GM18520 (cell line): ENCODE data around the gene HNF1B.

Experiments
- ATAC-seq: cut with Tn5 transposase; IDR thresholded peaks from one replicate; pipeline ENCODE4 v1.9.1; 2021; ENCODE audit not compliant: unreplicated experiment

HNF1B gene

DNA sequence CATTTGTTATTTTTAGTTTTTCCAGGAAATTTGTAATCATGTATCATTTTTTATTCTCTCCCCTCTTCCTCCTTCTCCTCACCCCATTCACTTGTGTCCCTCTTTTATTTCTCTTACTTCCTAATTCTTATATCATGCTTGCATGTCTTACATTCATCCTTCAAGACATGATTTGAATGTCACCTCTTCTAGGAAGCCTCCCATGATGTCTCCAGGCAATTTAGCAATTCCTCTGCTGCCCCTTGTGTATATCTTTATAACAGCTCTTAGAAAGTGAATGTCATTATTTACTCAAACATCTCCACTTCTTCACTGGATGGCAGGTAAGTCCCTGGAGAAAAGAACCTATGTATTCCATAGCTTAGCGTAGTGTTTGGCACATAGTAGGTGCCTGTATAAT is 7.8 kb downstream of the HNF1B start:
- no peak for ATAC-seq

DNA sequence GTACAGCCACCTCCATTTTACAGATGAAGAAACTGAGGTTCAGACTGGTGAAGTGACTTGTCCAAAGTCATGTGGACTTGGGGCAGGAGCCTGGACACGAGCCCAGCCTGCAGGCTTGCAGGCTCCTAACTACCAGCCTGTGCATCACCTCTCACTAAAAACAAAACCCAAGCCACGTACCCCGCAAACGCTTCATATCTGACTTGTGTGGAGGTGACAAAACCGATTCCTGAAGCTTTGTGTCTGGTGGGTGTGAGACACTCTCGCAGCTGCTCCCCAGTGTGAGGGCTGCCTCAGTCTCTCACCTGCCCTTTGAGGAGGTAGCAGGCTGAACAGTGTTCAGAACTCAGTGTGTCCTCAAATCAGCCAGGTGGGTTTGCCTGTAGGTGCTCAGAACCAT is 8.4 kb downstream of the HNF1B start:
- no peak for ATAC-seq

- ATAC-seq = no peak
Observed at GRCh38 chr17:37735165-37735564, 9.7 kb downstream of the HNF1B start.

- ATAC-seq = no peak
Observed at GRCh38 chr17:37732316-37732715, 12.5 kb downstream of the HNF1B start.

DNA sequence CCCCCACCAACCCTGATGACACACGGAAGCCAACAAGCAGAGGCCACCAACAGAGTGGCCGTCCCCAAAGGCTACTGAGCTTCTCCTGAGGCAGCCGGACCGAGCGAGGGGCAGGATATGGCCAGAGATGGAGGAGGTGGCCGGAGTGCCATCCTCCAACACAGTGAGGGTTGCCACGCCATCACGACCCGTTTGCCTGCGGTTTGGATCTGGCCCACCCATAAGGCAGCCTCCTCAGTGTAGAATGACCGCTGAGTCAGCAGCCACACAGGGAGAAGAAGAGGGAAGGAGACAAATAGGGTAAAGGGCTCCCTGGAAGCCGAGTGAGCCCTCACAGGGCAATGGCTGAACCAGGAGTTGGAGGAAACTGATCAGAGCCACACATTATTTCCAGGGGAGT is 13.8 kb downstream of the HNF1B start:
- ATAC-seq = no peak

DNA sequence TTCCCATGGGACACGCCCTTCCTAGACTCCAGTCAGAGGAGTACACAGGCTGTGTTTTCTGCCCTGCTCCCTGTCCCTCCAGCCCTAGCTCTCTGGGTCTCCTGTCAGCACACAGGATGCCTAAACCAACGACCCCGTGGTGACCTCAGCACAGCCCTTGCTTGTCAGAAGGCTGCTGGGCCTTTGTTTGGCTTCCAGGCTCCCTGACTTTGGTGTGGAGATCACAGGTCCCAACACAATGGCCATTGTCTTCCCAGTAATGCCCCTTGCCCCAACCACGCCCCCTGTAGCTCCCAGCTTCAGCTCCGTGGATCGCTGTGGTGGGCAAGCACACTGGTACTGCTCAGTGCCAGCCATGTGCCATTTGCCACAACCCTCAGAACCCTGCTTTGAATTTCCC is 15.0 kb downstream of the HNF1B start:
- no peak for ATAC-seq

DNA sequence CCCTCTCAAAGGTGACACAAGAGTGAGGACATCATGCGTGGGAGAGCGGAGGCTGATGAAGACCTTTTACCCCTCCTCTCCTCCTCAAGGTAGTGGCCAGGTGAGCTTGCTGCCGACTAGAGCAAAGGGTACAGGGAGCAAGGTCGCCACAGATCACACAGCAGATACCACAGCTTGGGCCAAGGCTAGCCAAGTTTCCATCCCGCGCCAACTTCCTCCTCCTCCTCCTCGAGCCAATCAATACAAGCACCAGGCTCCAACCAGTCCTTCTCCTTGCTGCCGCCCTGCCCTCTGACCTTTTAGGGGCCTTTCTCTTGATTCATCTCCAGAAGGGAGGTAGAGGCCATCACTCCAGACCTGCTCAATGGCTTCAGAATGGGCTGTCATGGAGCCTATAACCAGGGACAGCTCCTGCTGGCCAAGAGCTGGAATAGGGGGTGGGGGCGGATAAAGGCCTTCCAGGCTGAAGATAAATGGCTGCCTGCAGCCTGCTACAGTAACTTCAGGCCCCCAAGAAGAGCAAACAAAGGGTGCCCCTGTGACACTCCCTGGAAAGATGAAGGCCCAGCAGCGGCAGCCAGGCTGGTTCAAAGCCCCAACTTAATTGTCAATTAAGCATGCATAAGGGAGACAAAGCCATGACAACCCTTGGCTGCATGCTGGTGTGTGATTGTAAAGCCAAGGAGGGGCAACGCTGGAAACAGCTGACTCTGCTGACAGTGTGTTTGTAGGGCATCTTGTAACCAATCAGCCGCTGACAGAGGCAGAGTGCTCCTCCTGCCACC is 17.8 kb downstream of the HNF1B start:
- no peak for ATAC-seq

DNA sequence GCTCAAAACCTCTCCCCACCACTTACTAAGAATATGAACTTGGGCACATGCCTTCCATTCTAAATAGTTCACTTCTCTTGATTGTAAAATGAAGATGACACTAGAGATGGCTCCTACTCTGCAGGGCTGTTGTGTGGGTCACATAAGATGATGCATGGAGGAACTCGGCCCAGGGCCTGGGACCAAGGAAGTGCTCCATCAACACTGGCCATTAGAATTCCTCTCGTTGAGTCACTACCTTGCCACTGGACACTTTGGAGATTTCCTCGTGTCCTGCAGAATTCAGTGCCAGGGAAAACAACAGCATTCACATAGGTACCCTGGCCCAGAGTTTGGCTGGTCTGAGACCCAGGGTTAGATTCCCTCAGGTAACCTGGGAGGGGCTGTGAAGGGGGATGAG is 18.6 kb downstream of the HNF1B start:
- no peak for ATAC-seq

GRCh38 chr17:37725601-37726146 is 19.2 kb downstream of the HNF1B start:
- no peak for ATAC-seq

- ATAC-seq = no peak
Observed at GRCh38 chr17:37725021-37725595, 19.8 kb downstream of the HNF1B start.

GRCh38 chr17:37720989-37721388 is 23.9 kb downstream of the HNF1B start:
- ATAC-seq = no peak

- no peak for ATAC-seq
Observed at GRCh38 chr17:37719866-37720265, 25.0 kb downstream of the HNF1B start.

GRCh38 chr17:37718324-37719048 is 26.4 kb downstream of the HNF1B start:
- ATAC-seq = no peak

DNA sequence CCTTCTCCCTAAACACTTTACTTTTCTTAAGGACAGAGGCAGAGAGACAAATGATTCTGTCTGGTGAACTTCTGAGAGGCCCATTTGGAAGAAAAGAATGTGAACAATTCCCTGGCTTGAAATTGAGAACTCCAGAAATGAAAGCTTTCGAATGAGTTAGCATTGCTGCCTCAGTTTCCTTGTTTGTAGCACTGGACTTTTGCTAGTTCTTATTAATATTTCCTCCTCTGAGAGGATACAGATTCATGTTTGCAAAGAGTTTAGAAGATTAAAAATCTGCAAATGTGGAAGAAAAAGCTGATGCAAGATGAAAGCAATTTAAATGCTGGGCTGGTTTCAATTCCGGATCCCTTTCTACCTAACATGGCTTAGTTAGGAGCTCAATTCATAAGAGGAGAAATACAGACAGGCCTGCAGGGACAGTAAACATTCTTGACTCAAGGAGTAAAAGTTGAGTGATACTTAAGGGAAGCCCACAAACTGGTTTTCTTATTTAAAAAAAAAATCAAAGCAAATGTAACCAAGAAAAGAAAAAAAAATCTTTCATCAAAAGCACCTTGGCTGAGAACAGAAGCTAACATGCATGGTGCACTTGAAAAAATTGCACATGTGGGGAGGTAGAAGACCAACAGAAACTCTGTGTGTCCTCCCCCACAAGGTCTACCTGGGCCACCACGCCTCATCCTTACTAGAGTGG is 27.1 kb downstream of the HNF1B start:
- no peak for ATAC-seq

DNA sequence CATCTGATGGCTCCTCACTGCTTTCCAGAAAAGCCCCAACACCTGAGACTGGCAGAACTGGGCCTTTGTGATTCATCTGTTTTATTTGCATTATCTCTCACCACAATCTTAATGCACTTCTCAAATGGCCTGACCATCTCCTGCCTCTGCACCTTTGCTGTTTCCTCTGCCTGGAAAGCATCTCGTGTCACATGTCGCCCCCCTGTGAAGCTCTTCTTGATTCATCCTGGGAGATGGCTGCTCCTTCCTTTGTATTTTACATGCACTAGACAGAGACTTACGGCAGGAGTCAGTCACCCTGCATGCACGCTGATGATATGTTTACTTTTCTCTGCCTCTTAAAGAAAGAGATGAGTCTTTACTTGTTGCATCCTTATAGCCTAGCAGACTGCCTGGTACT is 30.0 kb downstream of the HNF1B start:
- ATAC-seq = no peak

DNA sequence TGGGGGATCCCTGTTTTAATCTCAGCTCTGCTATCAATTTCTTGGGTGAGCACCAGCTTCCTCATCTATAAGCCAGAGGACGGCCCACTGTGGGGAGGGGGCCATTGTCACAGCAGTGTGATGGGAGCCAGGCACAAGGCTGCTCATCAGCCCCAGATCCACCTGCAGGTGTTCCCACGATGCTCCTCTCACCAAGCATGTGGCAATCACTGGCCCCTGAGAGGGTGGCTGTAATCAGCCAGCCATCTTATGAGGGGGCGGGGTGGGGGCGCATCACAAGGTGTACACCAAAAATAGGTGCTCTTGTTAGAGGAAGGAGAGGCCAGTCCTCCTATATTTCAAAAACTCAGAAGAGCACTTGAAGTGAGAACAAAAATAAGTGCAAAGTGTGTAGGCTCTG is 31.2 kb downstream of the HNF1B start:
- no peak for ATAC-seq

DNA sequence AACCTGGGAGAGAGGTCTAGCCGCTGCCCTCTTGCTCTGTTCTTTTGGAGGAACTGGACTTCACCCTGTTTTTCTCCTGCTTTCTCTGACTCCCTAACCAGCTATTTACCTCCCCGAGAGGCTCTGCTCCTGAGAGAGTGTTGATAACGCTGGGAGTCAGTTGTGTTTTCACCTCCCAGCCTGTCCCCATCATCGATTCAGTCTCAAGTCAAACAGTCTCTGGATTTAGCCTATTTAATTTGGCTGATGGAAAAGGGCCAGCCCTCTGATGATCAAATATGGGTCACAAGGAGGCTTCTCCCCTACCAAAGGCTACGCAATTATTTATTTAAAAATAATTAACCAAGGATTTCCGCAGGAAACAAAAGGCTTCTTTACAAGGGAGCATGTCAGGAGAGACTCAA is 31.8 kb downstream of the HNF1B start:
- no peak for ATAC-seq

DNA sequence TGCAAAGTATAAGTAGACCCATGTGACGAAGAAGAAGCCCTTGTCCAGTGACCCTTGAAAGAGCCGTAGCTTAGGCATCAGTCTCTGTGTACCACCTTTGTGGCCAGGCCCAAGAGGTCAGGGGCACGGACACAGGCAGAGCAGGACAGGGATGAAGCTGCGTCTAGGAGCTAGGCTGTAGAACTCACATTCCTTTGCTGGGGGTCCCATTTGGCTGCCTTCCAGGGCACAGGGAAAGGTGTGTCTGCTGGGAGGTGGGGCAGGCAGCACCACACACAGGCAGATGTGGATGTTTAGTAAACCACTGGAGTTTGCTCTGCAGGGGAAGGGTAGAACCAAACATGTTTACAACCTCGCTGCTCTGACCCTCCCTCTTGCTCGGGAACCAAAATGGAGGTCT is 33.7 kb downstream of the HNF1B start:
- no peak for ATAC-seq

- no peak for ATAC-seq
Observed at GRCh38 chr17:37710344-37710886, 34.4 kb downstream of the HNF1B start.

- ATAC-seq = no peak
Observed at GRCh38 chr17:37708616-37709212, 36.1 kb downstream of the HNF1B start.
